Lung (tissue), 12 donors: ENCODE measurements around the gene SCN10A. TPM values are rescaled to one million over a fixed set of nuclear protein-coding genes. Genes with fewer than 3 reads are reported as not detected.

Experiments
- ATAC-seq: fragments of 200-7000 bp; cut with Tn5 transposase; one replicate; pipeline ENCODE4 v1.9.1; 2020; ENCODE audit warnings: moderate number of reproducible peaks; ENCODE audit not compliant: insufficient read depth, low FRiP score
- DNase-seq, 3 donors: peaks; one replicate each; pipeline ENCODE4 v3.0.0-alpha.2; 2013 to 2017
- H3K27ac ChIP-seq, 2 donors: one replicate each; pipeline ENCODE4 v1.5.1; 2013; ENCODE audit warnings: mild to moderate bottlenecking in 2 of 2, moderate library complexity in 2 of 2, control low read depth in 1 of 2, inconsistent platforms in 1 of 2, low read depth in 1 of 2, low read length in 1 of 2
- H3K27me3 ChIP-seq, 3 donors: one replicate each; pipeline ENCODE4 v1.5.1; 2013; ENCODE audit warnings: low read length in 2 of 3; ENCODE audit not compliant: control insufficient read depth in 3 of 3, insufficient read depth in 3 of 3
- H3K36me3 ChIP-seq, 4 donors: one replicate each; pipeline ENCODE4 v1.5.1; 2013; ENCODE audit warnings: low read length in 4 of 4, mild to moderate bottlenecking in 1 of 4, moderate library complexity in 1 of 4; ENCODE audit not compliant: control insufficient read depth in 4 of 4, insufficient read depth in 4 of 4
- H3K4me1 ChIP-seq, 5 donors: one replicate each; pipeline ENCODE4 v1.5.1; 2013; ENCODE audit warnings: low read length in 5 of 5, mild to moderate bottlenecking in 2 of 5, moderate library complexity in 1 of 5; ENCODE audit not compliant: control insufficient read depth in 5 of 5, insufficient read depth in 5 of 5
- H3K4me3 ChIP-seq: one replicate; pipeline ENCODE4 v1.5.1; 2013; ENCODE audit warnings: mild to moderate bottlenecking, control low read depth, moderate library complexity
- H3K9ac ChIP-seq, 2 donors: one replicate each; pipeline ENCODE4 v1.5.1; 2013; ENCODE audit warnings: low read length in 2 of 2, control low read depth in 1 of 2; ENCODE audit not compliant: insufficient read depth in 1 of 2
- H3K9me3 ChIP-seq, 4 donors: one replicate each; pipeline ENCODE4 v1.5.1; 2013; ENCODE audit warnings: low read length in 3 of 4, mild to moderate bottlenecking in 1 of 4, moderate library complexity in 1 of 4; ENCODE audit not compliant: control insufficient read depth in 4 of 4, insufficient read depth in 3 of 4
- CTCF ChIP-seq: IDR thresholded peaks from 2 replicates; pipeline ENCODE4 v1.5.1; 2012; ENCODE audit warnings: mild to moderate bottlenecking; ENCODE audit errors: control extremely low read depth, extremely low read depth
- WGBS, 2 donors: extraction: QIAGEN DNeasy Blood & Tissue Kit; methylation state at CpG; one replicate each; pipeline ENCODE4 v1.1.7; 2013; 5-methylcytosine and 5-hydroxymethylcytosine counted together
- polyA plus RNA-seq, 2 donors: library from polyadenylated mRNA; stranded (reverse); fragments of 200-250 nt; gene quantifications; one replicate each; pipeline ENCODE4 v1.2.1, GENCODE V29; 2013
- total RNA-seq, 2 donors: library from RNA; depleted of rRNA in 1 of 2; stranded (reverse); fragments of >200 nt in 1 of 2; gene quantifications; one replicate each; pipeline ENCODE4 v1.2.1, GENCODE V29; 2014 to 2021
- donor health status: control.
- donor health status: control.
- donor health status: Bipolar disorder and iron deficiency.
- donor health status: healthy.
- donor health status: DM: yes; HTN: yes; CAD: no.

Gene SCN10A
- total and polyA plus RNA-seq, 4 donors, result not detected

GRCh38 chr3:38648024-38648658, 167.9 kb downstream of the SCN10A start:
- no peak for DNase-seq
- Histone ChIP-seq H3K4me3 (no peak overlapping the region), H3K36me3 (no peaks in the 10 kb centered on the region), H3K27ac (peak overlapping the region in 1 of 2 donors; percentile 79), H3K9me3 (no peaks in the 10 kb centered on the region), H3K4me1 (peaks cover 0 to 9% (median 6%) of the 10 kb centered on the region in 5 donors), H3K27me3 (peaks cover 3 to 28% (median 24%) of the 10 kb centered on the region in 3 donors), H3K9ac (no peak overlapping the region)
- TF ChIP-seq CTCF, result no peak
- WGBS, 2 donors, result 89 to 93% methylated on average over 7 of the region's 7 CpGs
- ATAC-seq, result no peak

- Histone ChIP-seq H3K36me3 (no peaks in the 10 kb centered on the region), H3K27ac (peak overlapping the region in 1 of 2 donors; percentile 79), H3K4me3 (no peak overlapping the region), H3K9ac (no peak overlapping the region), H3K4me1 (peaks cover 0 to 9% (median 6%) of the 10 kb centered on the region in 5 donors), H3K27me3 (peaks cover 0 to 24% (median 24%) of the 10 kb centered on the region in 3 donors), H3K9me3 (no peaks in the 10 kb centered on the region)
- WGBS, 2 donors, result 87 to 88% methylated on average over 7 of the region's 7 CpGs
- ATAC-seq, result no peak
- DNase-seq, result no peak
- TF ChIP-seq CTCF, result no peak
These were observed 168.6 kb downstream of the SCN10A start for GRCh38 chr3:38647217-38647970.

Other genes starting within 250 kb of the SCN10A start
- gene SCN5A, start 166.5 kb downstream of the SCN10A start, total RNA-seq, result 1 to 10 TPM in 1 of 2 donors, under 1 TPM in 1; 0.68 to 2.5 TPM
- under 1 TPM; 0.02 to 0.06 TPM for gene SCN5A, start 166.5 kb downstream of the SCN10A start, polyA plus RNA-seq
- gene SCN11A, start 235.7 kb upstream of the SCN10A start, total RNA-seq, result under 1 TPM; 0.12 to 0.60 TPM
- under 1 TPM; 0.04 to 0.06 TPM for gene SCN11A, start 235.7 kb upstream of the SCN10A start, polyA plus RNA-seq
- gene WDR48, start 235.8 kb upstream of the SCN10A start, total RNA-seq, result 10 to 100 TPM; 24.1 to 58.8 TPM
- 10 to 100 TPM in 1 of 2 donors, 1 to 10 TPM in 1; 8.8 to 13.5 TPM for gene WDR48, start 235.8 kb upstream of the SCN10A start, polyA plus RNA-seq